HepG2 (cell line): ENCODE measurements around the gene CRYZL1. TPM values are rescaled to one million over a fixed set of nuclear protein-coding genes. Genes with fewer than 3 reads are reported as not detected.

Source experiments
- ATAC-seq: fragments of 200-7000 bp; cut with Tn5 transposase; 3 replicates; pipeline ENCODE4 v1.9.1; 2020; ENCODE audit warnings: mild to moderate bottlenecking, moderate library complexity
- BruUV-seq: library from RNA; stranded (reverse); fragments of 400-500 nt; replicated peaks from 2 replicates; lab custom pipeline; 2021; lab: Mats Ljungman, UMichigan
- CTCF ChIA-PET: fragments of 300-600 bp; formaldehyde crosslinking; extraction: SDS; loops from one replicate; lab custom pipeline; 2021; ENCODE audit warnings: low total read pairs, inconsistent platforms, low intra/inter-chr PET ratio; lab: Yijun Ruan, JAX
- POLR2A ChIA-PET: fragments of 350-600 bp; sonication (Branson Sonifier 250); formaldehyde crosslinking; loops from one replicate; lab custom pipeline; 2020; ENCODE audit warnings: antibody characterized with exemption, inconsistent platforms; lab: Yijun Ruan, JAX
- DNase-seq: peaks from one replicate; pipeline ENCODE4 v3.0.0-alpha.2; 2015; ENCODE audit warnings: low spot score
- FAIRE-seq: peaks from 3 replicates; lab custom pipeline; 2011; peaks lifted over from hg19 to GRCh38; lab: Jason Lieb, UNC
- H2AFZ ChIP-seq: one replicate; pipeline ENCODE4 v1.6.1; 2011; ENCODE audit warnings: low read length, inconsistent platforms
- H3K27ac ChIP-seq: fragments of 300-600 bp; 3 replicates; pipeline ENCODE4 v1.8.0; 2011; ENCODE audit warnings: mixed run types, mild to moderate bottlenecking, mixed read lengths, low read length, inconsistent platforms; ENCODE audit not compliant: insufficient read depth; ENCODE audit errors: extremely low read length
- H3K27me3 ChIP-seq, 2 experiments: fragments of 200-600 bp in 1 of 2; 2 replicates in 1 of 2; 3 replicates in 1 of 2; pipeline versions ENCODE4 v1.6.0 to v1.8.0; 2011; ENCODE audit warnings: low read length in 2 of 2, mild to moderate bottlenecking in 2 of 2, moderate library complexity in 2 of 2, inconsistent platforms in 1 of 2; ENCODE audit not compliant: insufficient read depth in 2 of 2, control insufficient read depth in 1 of 2
- H3K36me3 ChIP-seq, 2 experiments: fragments of 200-600 bp in 1 of 2; replicated peaks in 1 of 2; 2 replicates in 1 of 2; 3 replicates in 1 of 2; pipeline versions ENCODE4 v1.5.1 to v1.8.0; 2011; ENCODE audit warnings: low read length in 2 of 2, inconsistent platforms in 1 of 2; ENCODE audit not compliant: insufficient read depth in 2 of 2, control insufficient read depth in 1 of 2
- H3K4me1 ChIP-seq: 2 replicates; pipeline ENCODE4 v1.5.1; 2012; ENCODE audit warnings: low read length, inconsistent platforms; ENCODE audit not compliant: insufficient read depth
- H3K4me2 ChIP-seq: 2 replicates; pipeline ENCODE4 v1.6.0; 2011; ENCODE audit warnings: low read depth, low read length, inconsistent platforms
- H3K4me3 ChIP-seq, 3 experiments: fragments of 200-600 bp in 1 of 3; sonication (generic), shearing (Covaris generic) in 1 of 3; replicated peaks in 1 of 3; 2 replicates each; pipeline ENCODE4 v1.5.1; 2011 to 2016; ENCODE audit warnings: low read length in 3 of 3, inconsistent platforms in 2 of 3, low read depth in 2 of 3, mild to moderate bottlenecking in 2 of 3, control low read depth in 1 of 3, mixed read lengths in 1 of 3; ENCODE audit not compliant: insufficient read depth in 1 of 3
- H3K79me2 ChIP-seq: one replicate; pipeline ENCODE4 v1.6.1; 2011; ENCODE audit warnings: low read length, inconsistent platforms; ENCODE audit not compliant: insufficient read depth
- H3K9ac ChIP-seq: 2 replicates; pipeline ENCODE4 v1.6.0; 2011; ENCODE audit warnings: mild to moderate bottlenecking, low read depth, low read length, inconsistent platforms; ENCODE audit not compliant: insufficient read depth
- H3K9me3 ChIP-seq: 2 replicates; pipeline ENCODE4 v1.5.1; 2012; ENCODE audit warnings: mild to moderate bottlenecking, low read length
- H4K20me1 ChIP-seq: 2 replicates; pipeline ENCODE4 v1.6.0; 2011; ENCODE audit warnings: inconsistent platforms, mild to moderate bottlenecking, low read length, moderate library complexity; ENCODE audit not compliant: insufficient read depth
- POLR2AphosphoS5 ChIP-seq: IDR thresholded peaks from 2 replicates; pipeline ENCODE4 v1.6.1; 2012; ENCODE audit warnings: low read depth, low read length
- ZC3H13 ChIP-seq: sonication (generic); formaldehyde crosslinking; IDR thresholded peaks from 2 replicates; pipeline ENCODE4 v1.8.1; 2023; ENCODE audit warnings: mild to moderate bottlenecking, missing genetic modification reagents, moderate library complexity
- WGBS: methylation state at CpG from one replicate; pipeline ENCODE4 v1.1.6; 2017; ENCODE audit warnings: low lambda C conversion rate; 5-methylcytosine and 5-hydroxymethylcytosine counted together
- in situ Hi-C: cut with HindIII; loops from 2 replicates; pipeline ENCODE4 v1.10.0; 2017; ENCODE audit warnings: low pct_unique_long_range_greater_than_20kb; ENCODE audit not compliant: extremely low pct_ligation_motif_present
- intact Hi-C: fragments of 100-400 bp; cut with micrococcal nuclease; formaldehyde crosslinking; loops from one replicate; pipeline ENCODE4 v1.10.0; 2022; ENCODE audit not compliant: unreplicated experiment
- polyA plus RNA-seq, 8 experiments: library from polyadenylated mRNA; depleted of rRNA in 3 of 8; stranded (reverse) in 7 of 8; unstranded in 1 of 8; fragments of >200 nt; fragmentation: Illumina TruSeq in 4 of 8; extraction: Trizol in 4 of 8; gene quantifications; 2 replicates each; pipeline versions ENCODE4 v1.2.1 to v1.2.3, GENCODE V29; 2011 to 2016; ENCODE audit warnings: low read depth in 4 of 8, missing spikeins in 1 of 8, mixed read lengths in 1 of 8; ENCODE audit not compliant: insufficient read depth in 1 of 8
- total RNA-seq, 5 experiments: library from RNA; depleted of rRNA; stranded (reverse); fragments of >200 nt; fragmentation: Illumina TruSeq; extraction: Trizol; gene quantifications; 2 replicates each; pipeline ENCODE4 v1.2.3, GENCODE V29; 2016; ENCODE audit warnings: low read depth in 1 of 5
- TF ChIP-seq, protein P1 (sequence below): IDR thresholded peaks from 2 replicates; pipeline ENCODE4 v1.6.1; 2016; ENCODE audit warnings: missing compliant biosample characterization, missing genetic modification reagents, borderline replicate concordance
- TF ChIP-seq, protein P2 (sequence below): sonication (generic); formaldehyde crosslinking; IDR thresholded peaks from 2 replicates; pipeline ENCODE4 v1.9.0; 2021; ENCODE audit warnings: mild to moderate bottlenecking, missing genetic modification reagents
- TF ChIP-seq, protein P3 (sequence below): conservative IDR thresholded peaks from 2 replicates; pipeline ENCODE4 v1.6.1; 2018; ENCODE audit warnings: missing genetic modification reagents
- TF ChIP-seq, protein P4 (sequence below): IDR thresholded peaks from 2 replicates; pipeline ENCODE4 v1.6.1; 2018; ENCODE audit warnings: missing genetic modification reagents, mild to moderate bottlenecking, missing compliant biosample characterization

CRYZL1 gene
- total and polyA plus RNA-seq, 2 of the 13 experiments (the other 11 are each of a cell fraction or from before 2014, with no cell fraction given): 20.3 to 27.7 TPM

DNA sequence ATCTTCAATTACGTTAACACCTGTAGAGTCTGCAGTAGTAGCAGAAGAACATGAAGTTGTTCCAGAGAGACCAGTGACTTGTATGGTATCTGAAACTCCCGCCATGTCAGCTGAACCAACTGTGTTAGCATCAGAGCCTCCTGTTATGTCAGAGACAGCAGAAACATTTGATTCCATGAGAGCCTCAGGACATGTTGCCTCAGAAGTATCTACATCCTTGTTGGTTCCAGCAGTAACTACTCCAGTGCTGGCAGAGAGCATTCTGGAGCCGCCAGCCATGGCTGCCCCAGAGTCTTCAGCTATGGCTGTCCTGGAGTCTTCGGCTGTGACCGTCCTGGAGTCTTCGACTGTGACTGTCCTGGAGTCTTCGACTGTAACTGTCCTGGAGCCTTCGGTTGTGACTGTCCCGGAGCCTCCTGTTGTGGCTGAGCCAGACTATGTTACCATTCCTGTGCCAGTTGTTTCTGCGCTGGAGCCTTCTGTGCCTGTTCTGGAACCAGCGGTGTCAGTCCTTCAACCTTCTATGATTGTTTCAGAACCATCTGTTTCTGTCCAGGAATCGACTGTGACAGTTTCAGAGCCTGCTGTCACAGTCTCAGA is 88.4 kb downstream of the CRYZL1 start:
- ChIA-PET POLR2A (no interaction called here), CTCF (no interaction called here)
- Histone ChIP-seq H3K27me3 (no peaks in the 10 kb centered on the region), H3K4me1 (peaks cover 11% of the 10 kb centered on the region; the same call in 1 of the 2 replicates), H3K27ac (no peak overlapping the region), H3K4me2 (no peak overlapping the region), H3K4me3 (no peak overlapping the region), H3K9me3 (no peaks in the 10 kb centered on the region), H4K20me1 (peaks cover 72% of the 10 kb centered on the region), H3K9ac (no peak overlapping the region), H3K79me2 (peaks cover 88% of the 10 kb centered on the region), H3K36me3 (peaks cover 38 to 93% of the 10 kb centered on the region in 2 experiments), H2AFZ (no peak overlapping the region)
- in situ Hi-C loops: no loop called here
- no TSS peak for BruUV-seq
- intact Hi-C loops: no loop called here
- 96% methylated on average over 8 of the region's 12 CpGs for WGBS
- no peak for FAIRE-seq
- ATAC-seq: peak; percentile 25
- no peak for DNase-seq
- 0 out of 2 replicates have a peak, but pooled peaks have one; percentile 13 for TF ChIP-seq POLR2AphosphoS5
- TF ChIP-seq, protein P1, sequence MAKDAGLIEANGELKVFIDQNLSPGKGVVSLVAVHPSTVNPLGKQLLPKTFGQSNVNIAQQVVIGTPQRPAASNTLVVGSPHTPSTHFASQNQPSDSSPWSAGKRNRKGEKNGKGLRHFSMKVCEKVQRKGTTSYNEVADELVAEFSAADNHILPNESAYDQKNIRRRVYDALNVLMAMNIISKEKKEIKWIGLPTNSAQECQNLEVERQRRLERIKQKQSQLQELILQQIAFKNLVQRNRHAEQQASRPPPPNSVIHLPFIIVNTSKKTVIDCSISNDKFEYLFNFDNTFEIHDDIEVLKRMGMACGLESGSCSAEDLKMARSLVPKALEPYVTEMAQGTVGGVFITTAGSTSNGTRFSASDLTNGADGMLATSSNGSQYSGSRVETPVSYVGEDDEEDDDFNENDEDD (CRISPR knock-in tag): no peak
- TF ChIP-seq, protein P2, sequence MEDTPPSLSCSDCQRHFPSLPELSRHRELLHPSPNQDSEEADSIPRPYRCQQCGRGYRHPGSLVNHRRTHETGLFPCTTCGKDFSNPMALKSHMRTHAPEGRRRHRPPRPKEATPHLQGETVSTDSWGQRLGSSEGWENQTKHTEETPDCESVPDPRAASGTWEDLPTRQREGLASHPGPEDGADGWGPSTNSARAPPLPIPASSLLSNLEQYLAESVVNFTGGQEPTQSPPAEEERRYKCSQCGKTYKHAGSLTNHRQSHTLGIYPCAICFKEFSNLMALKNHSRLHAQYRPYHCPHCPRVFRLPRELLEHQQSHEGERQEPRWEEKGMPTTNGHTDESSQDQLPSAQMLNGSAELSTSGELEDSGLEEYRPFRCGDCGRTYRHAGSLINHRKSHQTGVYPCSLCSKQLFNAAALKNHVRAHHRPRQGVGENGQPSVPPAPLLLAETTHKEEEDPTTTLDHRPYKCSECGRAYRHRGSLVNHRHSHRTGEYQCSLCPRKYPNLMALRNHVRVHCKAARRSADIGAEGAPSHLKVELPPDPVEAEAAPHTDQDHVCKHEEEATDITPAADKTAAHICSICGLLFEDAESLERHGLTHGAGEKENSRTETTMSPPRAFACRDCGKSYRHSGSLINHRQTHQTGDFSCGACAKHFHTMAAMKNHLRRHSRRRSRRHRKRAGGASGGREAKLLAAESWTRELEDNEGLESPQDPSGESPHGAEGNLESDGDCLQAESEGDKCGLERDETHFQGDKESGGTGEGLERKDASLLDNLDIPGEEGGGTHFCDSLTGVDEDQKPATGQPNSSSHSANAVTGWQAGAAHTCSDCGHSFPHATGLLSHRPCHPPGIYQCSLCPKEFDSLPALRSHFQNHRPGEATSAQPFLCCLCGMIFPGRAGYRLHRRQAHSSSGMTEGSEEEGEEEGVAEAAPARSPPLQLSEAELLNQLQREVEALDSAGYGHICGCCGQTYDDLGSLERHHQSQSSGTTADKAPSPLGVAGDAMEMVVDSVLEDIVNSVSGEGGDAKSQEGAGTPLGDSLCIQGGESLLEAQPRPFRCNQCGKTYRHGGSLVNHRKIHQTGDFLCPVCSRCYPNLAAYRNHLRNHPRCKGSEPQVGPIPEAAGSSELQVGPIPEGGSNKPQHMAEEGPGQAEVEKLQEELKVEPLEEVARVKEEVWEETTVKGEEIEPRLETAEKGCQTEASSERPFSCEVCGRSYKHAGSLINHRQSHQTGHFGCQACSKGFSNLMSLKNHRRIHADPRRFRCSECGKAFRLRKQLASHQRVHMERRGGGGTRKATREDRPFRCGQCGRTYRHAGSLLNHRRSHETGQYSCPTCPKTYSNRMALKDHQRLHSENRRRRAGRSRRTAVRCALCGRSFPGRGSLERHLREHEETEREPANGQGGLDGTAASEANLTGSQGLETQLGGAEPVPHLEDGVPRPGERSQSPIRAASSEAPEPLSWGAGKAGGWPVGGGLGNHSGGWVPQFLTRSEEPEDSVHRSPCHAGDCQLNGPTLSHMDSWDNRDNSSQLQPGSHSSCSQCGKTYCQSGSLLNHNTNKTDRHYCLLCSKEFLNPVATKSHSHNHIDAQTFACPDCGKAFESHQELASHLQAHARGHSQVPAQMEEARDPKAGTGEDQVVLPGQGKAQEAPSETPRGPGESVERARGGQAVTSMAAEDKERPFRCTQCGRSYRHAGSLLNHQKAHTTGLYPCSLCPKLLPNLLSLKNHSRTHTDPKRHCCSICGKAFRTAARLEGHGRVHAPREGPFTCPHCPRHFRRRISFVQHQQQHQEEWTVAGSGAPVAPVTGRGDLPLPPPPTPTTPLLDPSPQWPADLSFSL (CRISPR knock-in tag): no peak
- peak; percentile 80 for TF ChIP-seq ZC3H13
- TF ChIP-seq, protein P3, sequence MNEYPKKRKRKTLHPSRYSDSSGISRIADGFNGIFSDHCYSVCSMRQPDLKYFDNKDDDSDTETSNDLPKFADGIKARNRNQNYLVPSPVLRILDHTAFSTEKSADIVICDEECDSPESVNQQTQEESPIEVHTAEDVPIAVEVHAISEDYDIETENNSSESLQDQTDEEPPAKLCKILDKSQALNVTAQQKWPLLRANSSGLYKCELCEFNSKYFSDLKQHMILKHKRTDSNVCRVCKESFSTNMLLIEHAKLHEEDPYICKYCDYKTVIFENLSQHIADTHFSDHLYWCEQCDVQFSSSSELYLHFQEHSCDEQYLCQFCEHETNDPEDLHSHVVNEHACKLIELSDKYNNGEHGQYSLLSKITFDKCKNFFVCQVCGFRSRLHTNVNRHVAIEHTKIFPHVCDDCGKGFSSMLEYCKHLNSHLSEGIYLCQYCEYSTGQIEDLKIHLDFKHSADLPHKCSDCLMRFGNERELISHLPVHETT: no peak
- TF ChIP-seq, protein P4, sequence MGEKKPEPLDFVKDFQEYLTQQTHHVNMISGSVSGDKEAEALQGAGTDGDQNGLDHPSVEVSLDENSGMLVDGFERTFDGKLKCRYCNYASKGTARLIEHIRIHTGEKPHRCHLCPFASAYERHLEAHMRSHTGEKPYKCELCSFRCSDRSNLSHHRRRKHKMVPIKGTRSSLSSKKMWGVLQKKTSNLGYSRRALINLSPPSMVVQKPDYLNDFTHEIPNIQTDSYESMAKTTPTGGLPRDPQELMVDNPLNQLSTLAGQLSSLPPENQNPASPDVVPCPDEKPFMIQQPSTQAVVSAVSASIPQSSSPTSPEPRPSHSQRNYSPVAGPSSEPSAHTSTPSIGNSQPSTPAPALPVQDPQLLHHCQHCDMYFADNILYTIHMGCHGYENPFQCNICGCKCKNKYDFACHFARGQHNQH (CRISPR knock-in tag): peak; percentile 15; the same call in 1 of the 2 replicates
